HepG2 (cell line): Measurements from ENCODE around the gene RHOT2. TPM values are rescaled to one million over a fixed set of nuclear protein-coding genes. Genes with fewer than 3 reads are reported as not detected.

Source experiments
- ELF3 ChIP-seq: IDR thresholded peaks from 2 replicates; pipeline ENCODE4 v1.6.1; 2016; ENCODE audit warnings: missing genetic modification reagents, missing compliant biosample characterization
- GATA4 ChIP-seq: sonication (generic); IDR thresholded peaks from 2 replicates; pipeline ENCODE4 v1.6.1; 2016; ENCODE audit warnings: antibody characterized with exemption, low read depth, borderline replicate concordance
- GATAD2A ChIP-seq: IDR thresholded peaks from 2 replicates; pipeline ENCODE4 v1.6.1; 2016
- HNF4G ChIP-seq, 2 experiments: sonication (generic) in 1 of 2; formaldehyde crosslinking in 1 of 2; IDR thresholded peaks; 2 replicates each; pipeline versions ENCODE4 v1.4.0 to v1.6.1; 2011 to 2020; ENCODE audit warnings: borderline replicate concordance in 2 of 2, low read depth in 2 of 2, mild to moderate bottlenecking in 2 of 2, low read length in 1 of 2, missing genetic modification reagents in 1 of 2, moderate library complexity in 1 of 2
- IRF2 ChIP-seq: IDR thresholded peaks from 2 replicates; pipeline ENCODE4 v1.6.1; 2018; ENCODE audit warnings: missing genetic modification reagents, missing compliant biosample characterization
- MZF1 ChIP-seq: sonication (generic); formaldehyde crosslinking; IDR thresholded peaks from 2 replicates; pipeline ENCODE4 v1.8.1; 2023; ENCODE audit warnings: mild to moderate bottlenecking, missing genetic modification reagents, borderline replicate concordance
- NAIF1 ChIP-seq: sonication (generic); formaldehyde crosslinking; IDR thresholded peaks from 2 replicates; pipeline ENCODE4 v1.5.0; 2020; ENCODE audit warnings: mild to moderate bottlenecking, missing genetic modification reagents, borderline replicate concordance
- NCOR1 ChIP-seq: fragments of 200-600 bp; sonication (generic); IDR thresholded peaks from 2 replicates; pipeline ENCODE4 v1.7.0; 2017; ENCODE audit warnings: antibody characterized with exemption, low read length, borderline replicate concordance
- NR2F6 ChIP-seq, 2 experiments: IDR thresholded peaks; 2 replicates each; pipeline ENCODE4 v1.6.1; 2016; ENCODE audit warnings: antibody characterized with exemption in 1 of 2, mild to moderate bottlenecking in 1 of 2
- PRMT3 ChIP-seq: sonication (generic); formaldehyde crosslinking; IDR thresholded peaks from 2 replicates; pipeline ENCODE4 v1.8.1; 2022; ENCODE audit warnings: low read depth, mild to moderate bottlenecking, moderate library complexity, missing genetic modification reagents, borderline replicate concordance
- RBFOX2 ChIP-seq: fragments of 200-400 bp; formaldehyde crosslinking; IDR thresholded peaks from 2 replicates; pipeline ENCODE4 v1.6.1; 2017; ENCODE audit warnings: low read depth, mild to moderate bottlenecking, low read length
- SIN3B ChIP-seq: fragments of 150-350 bp; IDR thresholded peaks from 2 replicates; pipeline ENCODE4 v1.6.1; 2014; ENCODE audit warnings: low read length
- ZNF124 ChIP-seq: sonication (generic); formaldehyde crosslinking; IDR thresholded peaks from 2 replicates; pipeline ENCODE4 v1.4.0; 2020; ENCODE audit warnings: missing genetic modification reagents
- ZNF225 ChIP-seq: sonication (generic); formaldehyde crosslinking; IDR thresholded peaks from 2 replicates; pipeline ENCODE4 v1.4.0; 2020; ENCODE audit warnings: mild to moderate bottlenecking, missing genetic modification reagents
- ZNF30 ChIP-seq: sonication (generic); formaldehyde crosslinking; IDR thresholded peaks from 2 replicates; pipeline ENCODE4 v1.5.0; 2020; ENCODE audit warnings: mild to moderate bottlenecking, missing genetic modification reagents
- ZNF33A ChIP-seq: sonication (generic); formaldehyde crosslinking; IDR thresholded peaks from 2 replicates; pipeline ENCODE4 v1.5.1; 2020; ENCODE audit warnings: missing genetic modification reagents, mild to moderate bottlenecking, moderate library complexity, borderline replicate concordance
- ZNF343 ChIP-seq: sonication (generic); formaldehyde crosslinking; IDR thresholded peaks from 2 replicates; pipeline ENCODE4 v1.4.0; 2020; ENCODE audit warnings: mild to moderate bottlenecking, missing genetic modification reagents
- ZNF350 ChIP-seq: sonication (generic); formaldehyde crosslinking; IDR thresholded peaks from 2 replicates; pipeline ENCODE4 v1.4.0; 2020; ENCODE audit warnings: mild to moderate bottlenecking, low read depth, missing genetic modification reagents, borderline replicate concordance
- ZNF781 ChIP-seq: sonication (generic); formaldehyde crosslinking; IDR thresholded peaks from 2 replicates; pipeline ENCODE4 v1.5.1; 2020; ENCODE audit warnings: borderline replicate concordance, mild to moderate bottlenecking, missing genetic modification reagents; ENCODE audit errors: not compliant biosample characterization
- polyA plus RNA-seq, 8 experiments: library from polyadenylated mRNA; depleted of rRNA in 3 of 8; stranded (reverse) in 7 of 8; unstranded in 1 of 8; fragments of >200 nt; fragmentation: Illumina TruSeq in 4 of 8; extraction: Trizol in 4 of 8; gene quantifications; 2 replicates each; pipeline versions ENCODE4 v1.2.1 to v1.2.3, GENCODE V29; 2011 to 2016; ENCODE audit warnings: low read depth in 4 of 8, missing spikeins in 1 of 8, mixed read lengths in 1 of 8; ENCODE audit not compliant: insufficient read depth in 1 of 8
- total RNA-seq, 5 experiments: library from RNA; depleted of rRNA; stranded (reverse); fragments of >200 nt; fragmentation: Illumina TruSeq; extraction: Trizol; gene quantifications; 2 replicates each; pipeline ENCODE4 v1.2.3, GENCODE V29; 2016; ENCODE audit warnings: low read depth in 1 of 5
- TF ChIP-seq, protein P1 (sequence below): sonication (generic); formaldehyde crosslinking; IDR thresholded peaks from 2 replicates; pipeline ENCODE4 v1.4.0; 2020; ENCODE audit warnings: missing genetic modification reagents, mild to moderate bottlenecking, borderline replicate concordance
- TF ChIP-seq, protein P2 (sequence below): sonication (generic); formaldehyde crosslinking; IDR thresholded peaks from 2 replicates; pipeline ENCODE4 v1.4.0; 2020; ENCODE audit warnings: missing genetic modification reagents, borderline replicate concordance
- TF ChIP-seq, protein P3 (sequence below): IDR thresholded peaks from 2 replicates; pipeline ENCODE4 v1.6.1; 2012; ENCODE audit warnings: low read depth, low read length, improper control_type of control experiment

RHOT2 gene
- total and polyA plus RNA-seq, 2 of the 13 experiments (the other 11 are each of a cell fraction or from before 2014, with no cell fraction given) = 63.6 to 76.9 TPM

DNA sequence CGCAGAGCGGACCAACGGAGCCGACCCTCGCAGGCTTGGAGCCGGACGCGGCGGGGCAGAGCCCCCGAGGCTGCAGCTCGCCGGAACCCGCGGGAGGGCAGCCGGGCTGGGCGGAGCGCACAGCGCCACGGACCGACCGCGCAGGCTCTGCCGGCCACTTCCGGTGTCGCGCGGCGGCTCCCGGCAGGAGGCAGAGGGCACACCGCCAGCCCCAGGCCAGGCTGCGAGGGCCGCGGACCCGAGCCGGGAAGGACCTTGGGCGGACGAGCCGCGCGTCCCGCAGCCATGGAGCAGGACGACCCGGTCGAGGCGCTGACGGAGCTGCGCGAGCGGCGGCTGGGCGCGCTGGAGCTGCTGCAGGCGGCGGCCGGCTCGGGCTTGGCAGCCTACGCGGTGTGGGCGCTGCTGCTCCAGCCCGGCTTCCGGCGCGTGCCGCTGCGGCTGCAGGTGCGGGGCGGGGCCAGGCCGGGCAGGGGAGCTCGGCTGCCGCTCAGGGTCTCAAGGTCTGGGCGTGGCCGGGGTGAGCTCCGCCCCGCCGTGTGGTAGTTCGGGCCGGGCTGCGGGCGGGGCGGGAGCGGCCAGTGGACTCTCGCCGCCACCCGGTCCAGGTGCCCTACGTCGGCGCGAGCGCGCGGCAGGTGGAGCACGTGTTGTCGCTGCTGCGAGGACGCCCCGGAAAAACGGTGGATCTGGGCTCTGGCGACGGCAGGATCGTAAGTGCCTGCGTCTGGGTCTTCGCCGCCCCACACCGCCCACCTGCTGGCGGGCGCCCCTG is 53.2 kb downstream of the RHOT2 start, which contains the start of gene ANTKMT (continued):
- TF ChIP-seq IRF2 (CRISPR knock-in tag) (no peak), ZNF350 (CRISPR knock-in tag) (no peak), ZNF33A (CRISPR knock-in tag) (no peak; the same call in 1 of the 2 replicates), NR2F6 (IDR thresholded peaks at IDR 0.05) (no peak), NR2F6 (CRISPR knock-in tag; IDR thresholded peaks at IDR 0.05) (no peak), ZNF124 (CRISPR knock-in tag) (no peak), RBFOX2 (peak; percentile 96), ZNF225 (no peak; the same call in 1 of the 2 replicates), MZF1 (CRISPR knock-in tag) (no peak), GATAD2A (no peak), ZNF343 (CRISPR knock-in tag) (peak; percentile 48; the same call in 1 of the 2 replicates), ZNF30 (0 out of 2 replicates have a peak, but pooled peaks have one; percentile 78), PRMT3 (CRISPR knock-in tag) (peak; percentile 1; the same call in 1 of the 2 replicates), NAIF1 (CRISPR knock-in tag) (no peak), ELF3 (CRISPR knock-in tag) (peak; percentile 13; the same call in 1 of the 2 replicates), SIN3B (peak; percentile 78), GATA4 (peak; percentile 53; the same call in 1 of the 2 replicates), HNF4G (IDR thresholded peaks at IDR 0.05; ENCODE audit: borderline replicate concordance, low read depth, low read length) (no peak), HNF4G (CRISPR knock-in tag; IDR thresholded peaks at IDR 0.05; ENCODE audit: borderline replicate concordance, low read depth) (no peak; the same call in 1 of the 2 replicates), ZNF781 (CRISPR knock-in tag) (peak; percentile 51), NCOR1 (no peak)
- TF ChIP-seq, protein P1, sequence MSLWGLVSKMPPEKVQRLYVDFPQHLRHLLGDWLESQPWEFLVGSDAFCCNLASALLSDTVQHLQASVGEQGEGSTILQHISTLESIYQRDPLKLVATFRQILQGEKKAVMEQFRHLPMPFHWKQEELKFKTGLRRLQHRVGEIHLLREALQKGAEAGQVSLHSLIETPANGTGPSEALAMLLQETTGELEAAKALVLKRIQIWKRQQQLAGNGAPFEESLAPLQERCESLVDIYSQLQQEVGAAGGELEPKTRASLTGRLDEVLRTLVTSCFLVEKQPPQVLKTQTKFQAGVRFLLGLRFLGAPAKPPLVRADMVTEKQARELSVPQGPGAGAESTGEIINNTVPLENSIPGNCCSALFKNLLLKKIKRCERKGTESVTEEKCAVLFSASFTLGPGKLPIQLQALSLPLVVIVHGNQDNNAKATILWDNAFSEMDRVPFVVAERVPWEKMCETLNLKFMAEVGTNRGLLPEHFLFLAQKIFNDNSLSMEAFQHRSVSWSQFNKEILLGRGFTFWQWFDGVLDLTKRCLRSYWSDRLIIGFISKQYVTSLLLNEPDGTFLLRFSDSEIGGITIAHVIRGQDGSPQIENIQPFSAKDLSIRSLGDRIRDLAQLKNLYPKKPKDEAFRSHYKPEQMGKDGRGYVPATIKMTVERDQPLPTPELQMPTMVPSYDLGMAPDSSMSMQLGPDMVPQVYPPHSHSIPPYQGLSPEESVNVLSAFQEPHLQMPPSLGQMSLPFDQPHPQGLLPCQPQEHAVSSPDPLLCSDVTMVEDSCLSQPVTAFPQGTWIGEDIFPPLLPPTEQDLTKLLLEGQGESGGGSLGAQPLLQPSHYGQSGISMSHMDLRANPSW (CRISPR knock-in tag) = no peak
- TF ChIP-seq, protein P2, sequence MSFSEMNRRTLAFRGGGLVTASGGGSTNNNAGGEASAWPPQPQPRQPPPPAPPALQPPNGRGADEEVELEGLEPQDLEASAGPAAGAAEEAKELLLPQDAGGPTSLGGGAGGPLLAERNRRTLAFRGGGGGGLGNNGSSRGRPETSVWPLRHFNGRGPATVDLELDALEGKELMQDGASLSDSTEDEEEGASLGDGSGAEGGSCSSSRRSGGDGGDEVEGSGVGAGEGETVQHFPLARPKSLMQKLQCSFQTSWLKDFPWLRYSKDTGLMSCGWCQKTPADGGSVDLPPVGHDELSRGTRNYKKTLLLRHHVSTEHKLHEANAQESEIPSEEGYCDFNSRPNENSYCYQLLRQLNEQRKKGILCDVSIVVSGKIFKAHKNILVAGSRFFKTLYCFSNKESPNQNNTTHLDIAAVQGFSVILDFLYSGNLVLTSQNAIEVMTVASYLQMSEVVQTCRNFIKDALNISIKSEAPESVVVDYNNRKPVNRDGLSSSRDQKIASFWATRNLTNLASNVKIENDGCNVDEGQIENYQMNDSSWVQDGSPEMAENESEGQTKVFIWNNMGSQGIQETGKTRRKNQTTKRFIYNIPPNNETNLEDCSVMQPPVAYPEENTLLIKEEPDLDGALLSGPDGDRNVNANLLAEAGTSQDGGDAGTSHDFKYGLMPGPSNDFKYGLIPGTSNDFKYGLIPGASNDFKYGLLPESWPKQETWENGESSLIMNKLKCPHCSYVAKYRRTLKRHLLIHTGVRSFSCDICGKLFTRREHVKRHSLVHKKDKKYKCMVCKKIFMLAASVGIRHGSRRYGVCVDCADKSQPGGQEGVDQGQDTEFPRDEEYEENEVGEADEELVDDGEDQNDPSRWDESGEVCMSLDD (CRISPR knock-in tag) = no peak; the same call in none of the 2 replicates
- TF ChIP-seq, protein P3, sequence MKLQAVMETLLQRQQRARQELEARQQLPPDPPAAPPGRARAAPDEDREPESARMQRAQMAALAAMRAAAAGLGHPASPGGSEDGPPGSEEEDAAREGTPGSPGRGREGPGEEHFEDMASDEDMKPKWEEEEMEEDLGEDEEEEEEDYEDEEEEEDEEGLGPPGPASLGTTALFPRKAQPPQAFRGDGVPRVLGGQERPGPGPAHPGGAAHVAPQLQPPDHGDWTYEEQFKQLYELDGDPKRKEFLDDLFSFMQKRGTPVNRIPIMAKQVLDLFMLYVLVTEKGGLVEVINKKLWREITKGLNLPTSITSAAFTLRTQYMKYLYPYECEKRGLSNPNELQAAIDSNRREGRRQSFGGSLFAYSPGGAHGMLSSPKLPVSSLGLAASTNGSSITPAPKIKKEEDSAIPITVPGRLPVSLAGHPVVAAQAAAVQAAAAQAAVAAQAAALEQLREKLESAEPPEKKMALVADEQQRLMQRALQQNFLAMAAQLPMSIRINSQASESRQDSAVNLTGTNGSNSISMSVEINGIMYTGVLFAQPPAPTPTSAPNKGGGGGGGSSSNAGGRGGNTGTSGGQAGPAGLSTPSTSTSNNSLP = no peak
